ENCODE results near the gene SIDT1. TPM values are rescaled to one million over a fixed set of nuclear protein-coding genes. Genes with fewer than 3 reads are reported as not detected.

SIDT1 gene
- total RNA-seq, 2 experiments from 2014 or later, result 11.3 TPM

- POLR2A ChIA-PET, result no interaction called here
- Mint-ChIP-seq H3K36me3 (no peaks in the 10 kb centered on the region), H3K4me1 (ENCODE audit: low read depth) (no peaks in the 10 kb centered on the region), H3K27me3 (no peaks in the 10 kb centered on the region), H3K9me3 (no peaks in the 10 kb centered on the region), H3K4me3 (no peak overlapping the region), H3K27ac (no peak overlapping the region)
- no peak for DNase-seq
- intact Hi-C loops (cut with micrococcal nuclease), result no loop called here
- CTCF ChIA-PET, result interaction anchor here (0.6 kb wide), 1 partner anchor 130 kb away, joined by 5 read pairs; no protein-coding TSS in a partner anchor
These were observed 37.8 kb downstream of the SIDT1 start for GRCh38 chr3:113570158-113570557.

GRCh38 chr3:113571360-113571759 is 39.0 kb downstream of the SIDT1 start:
- ChIA-PET POLR2A (no interaction called here), CTCF (no interaction called here)
- H3K4me1 Mint-ChIP-seq (ENCODE audit: low read depth), result no peaks in the 10 kb centered on the region
- H3K27ac Mint-ChIP-seq, result no peak overlapping the region
- no peaks in the 10 kb centered on the region for H3K36me3 Mint-ChIP-seq
- no peaks in the 10 kb centered on the region for H3K9me3 Mint-ChIP-seq
- no peaks in the 10 kb centered on the region for H3K27me3 Mint-ChIP-seq
- DNase-seq, result no peak
- intact Hi-C loops (cut with micrococcal nuclease), result no loop called here
- H3K4me3 Mint-ChIP-seq, result no peak overlapping the region

GRCh38 chr3:113573728-113574127 is 41.4 kb downstream of the SIDT1 start:
- CTCF ChIA-PET, result interaction anchor here (1.0 kb wide), 1 partner anchor 80 kb away, joined by 3 read pairs; no protein-coding TSS in a partner anchor
- H3K4me1 Mint-ChIP-seq (ENCODE audit: low read depth), result peaks cover 5% of the 10 kb centered on the region
- no peaks in the 10 kb centered on the region for H3K27me3 Mint-ChIP-seq
- peaks cover 1% of the 10 kb centered on the region for H3K36me3 Mint-ChIP-seq
- no peak for DNase-seq
- H3K27ac Mint-ChIP-seq, result no peak overlapping the region
- H3K4me3 Mint-ChIP-seq, result no peak overlapping the region
- H3K9me3 Mint-ChIP-seq, result no peaks in the 10 kb centered on the region
- intact Hi-C loops (cut with micrococcal nuclease), result no loop called here
- POLR2A ChIA-PET, result no interaction called here

- Mint-ChIP-seq H3K4me1 (ENCODE audit: low read depth) (peaks cover 5% of the 10 kb centered on the region), H3K9me3 (no peaks in the 10 kb centered on the region), H3K27me3 (no peaks in the 10 kb centered on the region), H3K36me3 (peaks cover 1% of the 10 kb centered on the region), H3K27ac (no peak overlapping the region), H3K4me3 (no peak overlapping the region)
- ChIA-PET POLR2A (no interaction called here), CTCF (interaction anchor here (1.5 kb wide), 1 partner anchor 78 kb away, joined by 5 read pairs; no protein-coding TSS in a partner anchor)
- DNase-seq, result no peak
- intact Hi-C loops (cut with micrococcal nuclease), result no loop called here
These were observed 41.9 kb downstream of the SIDT1 start for GRCh38 chr3:113574213-113574612.

GRCh38 chr3:113575206-113575605 is 42.9 kb downstream of the SIDT1 start:
- peaks cover 5% of the 10 kb centered on the region for H3K4me1 Mint-ChIP-seq (ENCODE audit: low read depth)
- no peak overlapping the region for H3K4me3 Mint-ChIP-seq
- DNase-seq, result no peak
- ChIA-PET POLR2A (no interaction called here), CTCF (interaction anchor here (1.5 to 5.0 kb wide), 2 partner anchors 79 to 82 kb away, joined by 5 to 130 read pairs; no protein-coding TSS in a partner anchor)
- no peaks in the 10 kb centered on the region for H3K27me3 Mint-ChIP-seq
- H3K9me3 Mint-ChIP-seq, result no peaks in the 10 kb centered on the region
- no peak overlapping the region for H3K27ac Mint-ChIP-seq
- H3K36me3 Mint-ChIP-seq, result peaks cover 1% of the 10 kb centered on the region
- intact Hi-C loops (cut with micrococcal nuclease), result loop anchor here (5.0 kb wide), 1 partner anchor 288 kb away; no protein-coding TSS in a partner anchor

- H3K27me3 Mint-ChIP-seq, result no peaks in the 10 kb centered on the region
- peaks cover 4% of the 10 kb centered on the region for H3K36me3 Mint-ChIP-seq
These were observed 52.9 kb downstream of the SIDT1 start for GRCh38 chr3:113585228-113585627.

GRCh38 chr3:113585720-113586119 is 53.4 kb downstream of the SIDT1 start:
- Mint-ChIP-seq H3K27me3 (no peaks in the 10 kb centered on the region), H3K36me3 (peaks cover 4% of the 10 kb centered on the region), H3K4me3 (no peak overlapping the region), H3K4me1 (ENCODE audit: low read depth) (no peaks in the 10 kb centered on the region), H3K9me3 (no peaks in the 10 kb centered on the region), H3K27ac (no peak overlapping the region)
- intact Hi-C loops (cut with micrococcal nuclease), result no loop called here
- POLR2A ChIA-PET, result no interaction called here
- CTCF ChIA-PET, result no interaction called here
- no peak for DNase-seq

More at GRCh38 chr3:113585228-113585627, 52.9 kb downstream of the SIDT1 start:
- Mint-ChIP-seq H3K27ac (no peak overlapping the region), H3K9me3 (no peaks in the 10 kb centered on the region), H3K4me1 (ENCODE audit: low read depth) (no peaks in the 10 kb centered on the region), H3K4me3 (no peak overlapping the region)
- DNase-seq, result no peak
- ChIA-PET CTCF (no interaction called here), POLR2A (no interaction called here)
- intact Hi-C loops (cut with micrococcal nuclease), result no loop called here

GRCh38 chr3:113588806-113589205 is 56.5 kb downstream of the SIDT1 start:
- ChIA-PET POLR2A (no interaction called here), CTCF (interaction anchor here (0.9 to 3.9 kb wide), 3 partner anchors 11 to 93 kb away, joined by 3 to 24 read pairs (median 3); no protein-coding TSS in a partner anchor)
- Mint-ChIP-seq H3K9me3 (no peaks in the 10 kb centered on the region), H3K4me3 (no peak overlapping the region), H3K36me3 (peaks cover 12% of the 10 kb centered on the region), H3K4me1 (ENCODE audit: low read depth) (no peaks in the 10 kb centered on the region), H3K27ac (no peak overlapping the region), H3K27me3 (no peaks in the 10 kb centered on the region)
- intact Hi-C loops (cut with micrococcal nuclease), result no loop called here
- DNase-seq, result no peak

- POLR2A ChIA-PET, result interaction anchor here (0.7 kb wide), 1 partner anchor 124 kb away, joined by 3 read pairs; no protein-coding TSS in a partner anchor
- H3K27ac Mint-ChIP-seq, result no peak overlapping the region
These were observed 57.6 kb downstream of the SIDT1 start for GRCh38 chr3:113589971-113590370.

GRCh38 chr3:113590983-113591382 is 58.6 kb downstream of the SIDT1 start:
- DNase-seq, result no peak
- POLR2A ChIA-PET, result no interaction called here
- CTCF ChIA-PET, result no interaction called here
- no peaks in the 10 kb centered on the region for H3K27me3 Mint-ChIP-seq
- no peak overlapping the region for H3K4me3 Mint-ChIP-seq
- intact Hi-C loops (cut with micrococcal nuclease), result no loop called here
- no peaks in the 10 kb centered on the region for H3K9me3 Mint-ChIP-seq
- H3K36me3 Mint-ChIP-seq, result peaks cover 12% of the 10 kb centered on the region
- no peaks in the 10 kb centered on the region for H3K4me1 Mint-ChIP-seq (ENCODE audit: low read depth)
- no peak overlapping the region for H3K27ac Mint-ChIP-seq

More at GRCh38 chr3:113589971-113590370, 57.6 kb downstream of the SIDT1 start:
- no peaks in the 10 kb centered on the region for H3K4me1 Mint-ChIP-seq (ENCODE audit: low read depth)
- peaks cover 12% of the 10 kb centered on the region for H3K36me3 Mint-ChIP-seq
- no peak for DNase-seq
- no peak overlapping the region for H3K4me3 Mint-ChIP-seq
- CTCF ChIA-PET, result interaction anchor here (3.9 kb wide), 1 partner anchor 12 kb away, joined by 24 read pairs; no protein-coding TSS in a partner anchor
- H3K9me3 Mint-ChIP-seq, result no peaks in the 10 kb centered on the region
- H3K27me3 Mint-ChIP-seq, result no peaks in the 10 kb centered on the region
- intact Hi-C loops (cut with micrococcal nuclease), result no loop called here

- Mint-ChIP-seq H3K4me3 (no peak overlapping the region), H3K9me3 (no peaks in the 10 kb centered on the region), H3K4me1 (ENCODE audit: low read depth) (no peaks in the 10 kb centered on the region), H3K27me3 (no peaks in the 10 kb centered on the region), H3K27ac (no peak overlapping the region), H3K36me3 (peaks cover 12% of the 10 kb centered on the region)
- DNase-seq, result no peak
- ChIA-PET POLR2A (no interaction called here), CTCF (interaction anchor here (0.7 kb wide), 1 partner anchor 15 kb away, joined by 3 read pairs; no protein-coding TSS in a partner anchor)
- intact Hi-C loops (cut with micrococcal nuclease), result no loop called here
These were observed 61.7 kb downstream of the SIDT1 start for GRCh38 chr3:113594066-113594465.

GRCh38 chr3:113597596-113598354 is 65.4 kb downstream of the SIDT1 start:
- Mint-ChIP-seq H3K36me3 (peaks cover 10% of the 10 kb centered on the region), H3K9me3 (no peaks in the 10 kb centered on the region), H3K4me1 (ENCODE audit: low read depth) (no peaks in the 10 kb centered on the region), H3K4me3 (no peak overlapping the region), H3K27ac (no peak overlapping the region), H3K27me3 (no peaks in the 10 kb centered on the region)
- ChIA-PET POLR2A (no interaction called here), CTCF (no interaction called here)
- DNase-seq, result no peak
- intact Hi-C loops (cut with micrococcal nuclease), result no loop called here

Data from activated CD4-positive, alpha-beta memory T cell treated with anti-CD3 and anti-CD28 coated beads for 36 hours (primary cell).